Stimulated activated CD8-positive, alpha-beta memory T cell treated with anti-CD3 and anti-CD28 coated beads, Interleukin-4, amount 100 ng/mL, for 48 hours (primary cell): ENCODE measurements around the gene CPEB1.
A peak's percentile ranks its signal among the peaks of the same experiment; 100 is the strongest.
"Not testable (repeated sequence)": the region's sequence is repeated elsewhere in the genome, so short reads cannot be mapped to it uniquely, and the experiment has no call there.

ENCODE experiments used
- DNase-seq: peaks from one replicate; pipeline ENCODE4 v3.0.0-alpha.2; 2020

CPEB1 gene

DNA sequence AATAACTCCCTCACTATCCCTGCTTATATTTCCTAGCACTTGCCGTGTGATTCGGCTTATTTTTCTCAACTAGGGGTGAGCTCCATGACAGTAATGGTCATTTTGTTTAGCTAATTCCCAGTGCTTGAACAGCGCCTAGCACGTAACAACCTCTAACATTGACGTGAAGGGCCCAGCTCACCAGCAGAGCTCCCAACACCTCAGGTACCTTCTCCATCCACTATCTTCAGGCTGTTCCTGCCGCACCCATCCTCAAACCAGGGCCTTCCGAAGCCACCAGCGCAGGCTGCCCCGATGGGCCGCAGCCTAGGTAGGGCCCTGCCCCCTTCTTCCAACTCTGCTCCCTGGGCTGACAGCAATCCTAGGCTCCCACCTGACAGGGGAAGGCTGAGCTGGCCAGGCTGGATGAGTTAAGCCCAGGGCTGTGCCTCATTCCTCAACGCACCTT is 106.2 kb downstream of the CPEB1 start:
- DNase-seq, result peak; percentile 37

DNA sequence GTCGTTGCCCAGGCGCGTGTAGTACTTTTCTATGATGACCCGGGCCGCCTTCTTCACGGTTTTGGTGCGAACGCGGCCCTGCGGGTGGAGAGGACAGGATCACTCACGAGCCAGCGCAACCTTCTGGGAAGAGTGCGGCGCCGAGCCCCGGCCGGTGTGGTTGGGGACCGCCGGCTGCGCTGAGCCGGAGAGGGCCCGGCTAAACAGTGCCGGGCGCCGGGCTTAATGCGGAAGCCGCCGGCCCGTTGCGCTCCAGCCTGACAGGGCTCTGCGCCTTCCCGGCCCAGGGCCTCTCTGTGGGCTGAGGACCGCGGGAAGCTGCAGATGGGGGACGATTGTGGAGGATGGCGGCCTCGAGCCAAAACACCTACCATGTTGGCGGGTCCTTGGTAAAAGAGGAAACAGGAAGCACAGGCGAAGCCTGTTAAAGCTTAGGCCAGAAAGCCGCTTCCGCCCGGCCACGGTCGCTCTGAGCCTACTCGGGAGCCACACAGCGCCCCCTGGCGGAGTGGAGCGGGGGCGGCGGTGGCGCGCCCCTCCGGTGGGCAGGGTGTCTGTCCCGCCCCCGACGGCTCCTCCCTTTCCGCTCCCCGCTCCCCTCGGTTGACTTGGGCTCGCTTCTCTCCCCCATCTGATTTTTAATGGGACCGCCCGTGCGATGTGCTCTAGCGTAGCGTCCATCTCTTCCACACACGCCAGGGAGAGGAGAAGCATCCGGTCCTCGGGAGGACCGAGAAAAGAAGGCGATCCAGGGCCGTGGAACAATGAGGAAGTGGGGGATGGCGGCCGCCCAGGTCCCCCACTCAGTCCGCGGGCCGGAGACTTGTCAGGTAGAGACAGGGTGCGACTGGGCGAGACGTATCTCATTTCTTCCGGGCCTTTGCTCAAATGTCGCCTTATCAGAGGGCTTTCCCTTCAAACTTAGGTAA is 106.8 kb downstream of the CPEB1 start, which contains the start of gene RPS17:
Gene RPS17, minus strand, starts transcription at position 403 of the 929 bp plus-strand sequence. Its CDS starts 29 bp downstream, at position 374.
- peak; percentile 99 for DNase-seq

DNA sequence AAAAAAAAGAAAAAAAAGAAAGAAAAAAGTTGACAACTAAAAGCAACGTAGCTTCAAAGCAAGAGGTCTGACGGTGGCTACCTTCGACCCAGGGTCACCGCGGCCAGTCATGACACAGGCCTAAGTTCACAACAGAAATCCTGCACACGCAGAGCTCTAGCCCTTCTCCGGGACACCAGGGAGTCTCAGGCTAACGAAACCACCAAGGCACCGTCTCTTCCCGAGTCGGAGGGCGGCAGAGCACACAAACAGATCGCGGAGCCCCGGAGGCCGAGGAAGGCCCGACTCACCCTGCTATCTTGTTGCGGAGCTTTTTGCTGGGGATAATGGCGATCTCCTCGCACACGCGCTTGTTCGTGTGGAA is 107.5 kb downstream of the CPEB1 start:
- DNase-seq, result peak; percentile 44

DNA sequence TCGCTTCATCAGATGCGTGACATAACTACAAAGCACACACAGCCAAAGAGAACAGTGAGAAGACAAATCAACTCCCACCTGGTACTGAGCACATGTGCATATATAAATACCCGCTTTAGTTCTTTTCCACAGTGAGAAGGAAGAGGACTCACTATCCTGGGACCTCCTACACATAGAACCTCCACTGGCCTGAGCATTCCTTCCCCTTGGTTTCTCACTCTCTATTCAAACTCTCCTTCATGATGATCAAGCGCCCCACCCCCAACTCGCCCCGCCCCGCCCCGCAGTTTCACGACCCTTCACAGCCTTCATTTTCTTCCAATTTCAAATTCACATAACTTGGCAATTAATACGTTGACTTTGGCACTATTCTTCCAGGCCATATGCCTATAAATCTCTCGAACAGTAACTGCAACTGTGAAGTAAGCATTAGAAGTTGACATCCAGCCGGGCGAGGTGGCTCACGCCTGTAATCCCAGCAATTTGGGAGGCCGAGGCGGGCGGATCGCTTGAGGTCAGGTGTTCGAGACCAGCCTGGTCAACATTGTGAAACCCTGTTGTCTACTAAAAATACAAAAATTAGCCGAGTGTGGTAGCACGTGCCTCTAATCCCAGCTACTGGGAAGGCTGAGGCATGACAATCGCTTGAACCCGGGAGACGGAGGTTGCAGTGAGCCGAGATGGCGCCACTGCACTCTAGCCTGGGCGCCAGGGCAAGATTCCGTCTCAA is 108.0 kb downstream of the CPEB1 start:
- DNase-seq, result peak; percentile 40

DNA sequence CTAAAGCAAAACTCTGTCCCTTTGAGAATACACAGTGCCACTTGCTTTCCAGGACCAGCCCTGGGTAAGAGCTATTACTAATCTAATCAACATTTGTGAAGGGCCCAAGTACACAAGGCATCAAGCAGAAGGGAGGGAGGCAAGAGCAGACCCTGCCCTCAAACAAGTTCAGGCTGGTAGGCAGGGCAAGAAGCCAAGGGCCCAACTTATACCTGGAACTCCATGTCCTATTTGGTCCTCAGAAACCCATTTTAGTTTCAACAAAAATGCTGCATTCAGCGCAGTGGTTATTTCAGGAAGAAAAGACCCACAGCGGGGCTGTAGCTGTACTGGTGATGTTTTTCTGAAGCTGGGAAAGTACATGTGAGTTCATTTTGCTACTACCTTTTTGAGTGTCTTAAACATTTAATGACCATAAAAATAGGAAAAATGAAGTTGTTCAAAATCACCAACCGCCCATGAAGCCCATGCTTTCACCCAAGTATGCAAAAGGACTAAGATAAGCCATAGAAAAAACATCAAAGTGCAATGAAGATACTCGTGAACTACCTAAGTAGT is 109.7 kb downstream of the CPEB1 start:
- no peak for DNase-seq

DNA sequence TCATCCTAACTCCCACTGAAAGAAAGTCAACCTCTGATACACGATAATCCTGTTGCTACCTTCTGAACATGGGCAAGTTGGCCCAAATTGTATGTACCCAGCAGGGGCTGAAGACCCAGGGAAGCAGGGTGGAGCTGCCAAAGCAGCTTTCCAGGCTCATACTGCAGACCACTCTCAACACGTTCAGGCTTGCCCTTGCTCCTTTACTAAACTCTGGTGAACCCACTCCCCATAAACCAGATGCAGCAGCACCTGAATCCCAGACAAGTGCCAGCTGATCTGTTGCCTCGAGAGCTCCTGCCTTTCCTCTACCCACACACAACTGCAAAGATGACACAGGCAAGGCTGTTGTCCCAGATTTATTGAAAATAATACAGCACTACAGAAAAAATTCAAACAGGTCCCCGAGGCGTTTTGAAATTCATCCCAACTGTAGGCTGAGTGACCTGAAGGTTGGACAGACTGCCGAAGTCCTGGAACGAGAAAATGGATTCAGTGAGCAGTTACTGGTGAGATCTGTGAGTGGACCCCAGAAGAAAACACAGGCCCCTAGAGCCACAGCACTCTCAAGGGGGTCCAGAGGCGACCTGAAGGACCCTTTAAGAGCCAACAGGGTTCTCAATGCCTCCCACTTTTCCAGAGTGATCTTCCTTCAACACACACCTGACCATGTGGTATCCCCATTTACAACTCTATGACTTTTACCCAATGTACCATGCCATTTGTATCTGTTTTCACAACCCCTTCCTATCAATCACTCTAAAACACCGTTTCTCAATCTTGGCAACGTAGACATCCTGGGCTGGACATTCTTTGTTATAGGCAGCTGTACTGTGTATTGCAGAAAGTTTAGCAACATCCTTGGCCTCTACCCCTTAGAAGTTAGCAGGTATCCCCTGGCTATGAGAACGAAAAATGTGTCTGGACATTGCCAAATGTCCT is 110.5 kb downstream of the CPEB1 start:
- DNase-seq, result no peak

DNA sequence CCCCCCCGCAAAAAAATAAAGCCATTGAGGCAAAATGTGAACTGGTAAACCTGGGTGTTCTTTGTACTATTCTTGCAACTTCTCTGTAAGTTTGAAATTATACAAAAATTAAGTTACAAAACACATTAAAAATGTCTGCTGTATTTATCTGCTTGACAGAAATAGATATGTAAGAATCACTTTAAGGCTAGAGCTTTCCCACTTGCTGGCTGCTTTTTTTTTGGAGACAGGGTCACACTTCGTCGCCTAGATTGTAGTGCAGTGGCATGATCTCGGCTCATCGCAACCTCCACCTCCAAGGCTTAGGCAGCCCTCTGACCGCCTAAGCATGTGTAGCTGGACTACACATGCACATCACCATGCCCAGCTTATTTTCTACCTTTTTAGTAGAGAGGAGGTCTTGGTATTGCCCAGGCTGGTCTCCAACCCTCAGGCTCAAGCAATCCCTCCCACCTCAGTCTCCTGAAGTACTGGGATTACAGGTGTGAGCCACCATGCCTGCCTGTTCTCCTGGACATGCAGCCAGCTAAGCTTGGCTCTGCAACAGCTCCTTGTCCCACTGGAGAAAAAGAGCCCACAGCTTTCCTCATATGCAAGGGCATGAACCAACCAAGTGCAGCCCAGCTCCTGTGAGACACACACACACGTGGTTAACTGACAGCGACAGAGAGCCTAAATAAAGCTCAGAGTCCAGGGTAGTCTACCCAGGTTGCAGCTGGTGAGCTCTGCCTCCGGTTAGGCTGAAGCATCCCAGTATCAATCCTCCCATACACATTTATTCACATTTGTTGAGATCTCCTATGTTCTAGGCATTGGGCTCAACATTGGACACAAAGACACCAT is 111.4 kb downstream of the CPEB1 start:
- peak; percentile 34 for DNase-seq

DNA sequence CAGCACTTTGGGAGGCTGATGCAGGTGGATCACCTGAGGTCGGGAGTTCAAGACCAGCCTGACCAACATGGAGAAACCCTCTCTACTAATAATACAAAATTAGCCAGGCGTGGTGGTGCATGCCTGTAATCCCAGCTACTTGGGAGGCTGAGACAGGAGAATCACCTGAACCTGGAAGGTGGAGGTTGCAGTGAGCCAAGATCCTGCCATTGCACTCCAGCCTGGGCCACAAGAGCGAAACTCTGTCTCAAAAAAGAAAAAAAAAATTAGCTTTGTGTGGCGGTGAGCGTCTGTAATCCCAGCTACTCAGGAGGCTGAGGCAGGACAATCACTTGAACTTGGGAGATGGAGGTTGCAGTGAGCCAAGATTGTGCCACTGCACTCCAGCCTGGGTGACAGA is 112.0 kb downstream of the CPEB1 start:
- not testable (repeated sequence) for DNase-seq

DNA sequence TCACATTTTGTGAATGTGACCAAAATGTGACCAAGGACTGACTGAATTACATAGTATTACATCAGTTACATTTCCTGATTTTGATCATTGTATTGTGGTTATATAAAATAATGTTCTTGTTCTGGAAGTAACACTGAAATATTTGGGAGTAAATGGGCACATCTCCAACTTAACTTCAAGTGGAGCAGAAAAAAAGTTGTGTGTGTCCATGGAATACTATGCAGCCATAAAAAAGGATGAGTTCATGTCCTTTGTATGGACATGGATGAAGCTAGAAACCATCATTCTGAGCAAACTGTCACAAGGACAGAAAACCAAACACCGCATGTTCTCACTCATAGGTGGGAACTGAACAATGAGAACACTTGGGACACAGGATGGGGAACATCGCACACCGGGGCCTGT is 112.7 kb downstream of the CPEB1 start:
- not testable (repeated sequence) for DNase-seq

DNA sequence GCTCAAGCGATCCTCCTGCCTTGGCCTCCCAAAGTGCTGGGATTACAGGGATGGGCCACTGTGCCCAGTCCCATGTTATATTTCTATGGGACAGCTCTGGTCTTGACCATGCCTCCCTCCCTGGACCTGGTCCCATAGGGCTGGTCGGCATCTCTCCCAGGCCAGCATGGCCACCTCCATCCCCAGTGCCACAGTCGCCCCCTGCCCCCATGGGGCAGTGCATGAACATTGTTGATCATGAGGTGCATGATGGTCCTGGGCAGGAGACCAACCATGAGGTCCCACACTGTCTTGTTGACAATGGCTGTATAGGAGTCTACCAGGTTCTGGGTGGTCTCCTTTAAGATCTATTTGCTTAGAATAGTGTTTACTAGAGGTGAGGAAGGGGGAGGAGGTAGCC is 113.4 kb downstream of the CPEB1 start:
- DNase-seq, result no peak

DNA sequence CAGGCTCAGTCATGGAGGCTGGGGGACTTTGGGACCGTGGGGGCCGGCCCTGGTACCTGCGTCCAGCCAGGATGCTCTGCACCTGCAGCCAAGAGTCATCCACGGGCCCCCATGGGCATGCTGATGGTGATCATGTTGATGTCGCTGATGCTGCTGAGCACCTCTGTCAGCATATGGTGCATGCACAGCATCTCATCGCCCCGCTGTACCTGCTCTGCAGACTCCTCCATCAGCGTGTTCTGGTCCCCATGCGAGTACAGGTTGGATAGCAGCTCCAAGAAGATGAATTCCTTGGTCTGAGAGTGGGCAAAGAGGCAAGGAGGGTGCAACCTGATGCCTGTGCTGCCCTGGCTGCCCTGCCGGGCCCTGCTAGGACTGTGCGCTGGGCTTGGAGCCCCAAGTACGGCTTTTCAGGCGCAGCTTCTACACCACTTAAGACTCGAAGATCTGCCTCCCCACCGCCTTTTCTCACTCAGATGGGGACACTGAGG is 114.1 kb downstream of the CPEB1 start:
- no peak for DNase-seq

DNA sequence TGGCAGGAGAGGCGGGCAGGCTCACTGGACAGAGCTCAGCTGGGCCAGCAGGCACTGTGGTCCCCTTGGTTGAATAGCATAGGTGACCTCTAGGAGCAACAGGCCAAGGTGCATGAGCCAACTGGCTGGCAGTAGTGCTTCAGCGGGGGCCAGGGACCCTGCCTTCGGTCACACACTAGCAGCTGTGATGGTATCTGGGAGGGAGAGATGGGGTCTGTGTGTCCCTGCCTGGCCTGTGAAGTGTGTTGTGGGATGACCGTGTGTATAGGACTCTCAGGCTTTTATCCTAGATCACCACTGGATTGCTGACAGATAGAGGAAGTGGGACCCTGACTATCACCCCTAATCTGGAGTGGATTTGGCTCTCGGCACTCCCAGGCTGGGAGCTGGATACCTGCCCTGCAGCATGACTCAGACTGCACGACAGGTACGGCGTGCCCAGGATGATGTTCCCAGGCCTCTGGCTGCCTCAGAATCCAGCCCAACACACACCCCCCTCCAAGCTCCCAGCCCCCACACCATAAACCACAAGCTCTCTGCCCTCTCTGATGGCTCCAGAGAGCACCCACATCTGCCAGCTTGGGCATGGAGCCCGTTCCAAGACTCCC is 114.7 kb downstream of the CPEB1 start:
- no peak for DNase-seq

DNA sequence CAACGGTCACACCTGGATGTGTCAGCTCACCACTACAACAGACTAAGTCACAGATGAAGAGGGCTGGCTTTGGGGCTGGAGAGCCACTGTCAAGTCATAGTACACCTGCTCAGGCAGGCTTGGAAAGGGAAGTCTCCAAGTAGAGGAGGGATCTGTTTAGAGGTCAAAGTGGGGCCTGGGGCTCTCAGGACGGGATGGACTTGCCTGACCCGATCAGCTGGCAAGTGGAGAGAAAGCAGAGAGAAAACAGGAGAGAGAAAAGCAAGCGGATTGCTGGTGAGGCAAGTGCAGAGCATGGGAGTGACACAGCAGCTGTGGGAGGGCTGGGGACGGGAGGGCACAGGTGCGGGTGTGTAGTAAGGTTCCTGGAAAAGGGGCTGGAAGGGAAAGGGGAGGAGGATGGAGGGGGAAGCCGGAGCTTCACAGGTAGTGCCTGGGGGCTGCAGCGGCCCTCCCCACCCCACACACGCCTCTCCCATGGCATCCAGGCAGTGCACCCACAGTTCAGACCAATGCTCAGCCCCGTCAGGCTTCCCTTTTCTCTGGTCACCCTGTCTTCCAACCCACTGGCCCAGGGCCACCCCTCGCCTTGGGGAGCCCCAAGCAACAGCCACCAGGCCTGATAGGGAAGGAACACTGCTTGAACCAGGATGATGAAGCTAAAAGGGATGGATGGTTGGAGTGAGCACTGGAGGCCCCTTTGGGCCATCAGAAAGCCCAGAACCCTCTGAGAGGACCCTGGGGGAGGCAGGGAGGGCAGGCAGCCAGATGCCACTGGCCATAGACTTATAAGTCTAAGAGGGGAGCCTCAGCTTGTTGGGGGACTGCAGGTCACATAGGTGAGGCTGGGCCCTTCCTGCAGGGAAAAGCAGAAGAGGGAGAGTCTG is 115.4 kb downstream of the CPEB1 start:
- DNase-seq, result no peak

DNA sequence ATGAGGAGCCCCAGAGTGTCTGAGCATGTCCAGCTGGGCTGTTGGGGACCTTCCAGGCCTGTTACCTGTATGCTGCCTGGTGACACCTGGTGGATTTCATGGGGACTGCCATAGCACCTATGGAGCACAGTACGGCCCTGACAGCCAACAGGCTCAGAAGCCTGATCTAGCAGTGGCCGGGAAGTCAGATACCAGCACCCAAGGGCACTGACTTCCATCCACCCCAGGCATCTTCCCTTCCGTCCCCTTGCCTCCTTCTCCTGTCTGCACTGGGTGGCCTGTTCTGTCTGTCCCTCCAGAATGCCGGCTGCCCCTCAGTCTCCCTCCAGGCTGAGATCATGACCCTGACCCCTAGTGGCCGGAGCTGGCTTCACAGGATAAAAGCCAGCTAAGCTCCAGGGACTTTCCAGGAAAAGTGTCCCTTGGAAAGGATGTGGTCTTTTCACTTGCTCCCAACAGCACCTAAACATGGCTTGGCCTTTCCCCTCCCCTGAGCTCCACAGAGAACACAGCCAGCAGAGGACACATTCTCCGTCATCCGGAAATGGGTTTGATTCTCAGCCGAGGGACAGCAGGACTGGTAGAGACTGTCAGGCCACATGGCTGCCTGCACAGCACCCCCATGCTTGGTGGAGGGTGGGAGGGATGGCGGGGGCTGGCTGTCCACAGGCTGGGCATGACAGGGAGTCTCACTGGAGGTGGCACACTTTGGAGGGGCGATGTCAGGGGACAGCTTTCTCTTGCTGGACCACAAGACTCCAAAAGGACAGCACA is 116.4 kb downstream of the CPEB1 start:
- peak; percentile 79 for DNase-seq

DNA sequence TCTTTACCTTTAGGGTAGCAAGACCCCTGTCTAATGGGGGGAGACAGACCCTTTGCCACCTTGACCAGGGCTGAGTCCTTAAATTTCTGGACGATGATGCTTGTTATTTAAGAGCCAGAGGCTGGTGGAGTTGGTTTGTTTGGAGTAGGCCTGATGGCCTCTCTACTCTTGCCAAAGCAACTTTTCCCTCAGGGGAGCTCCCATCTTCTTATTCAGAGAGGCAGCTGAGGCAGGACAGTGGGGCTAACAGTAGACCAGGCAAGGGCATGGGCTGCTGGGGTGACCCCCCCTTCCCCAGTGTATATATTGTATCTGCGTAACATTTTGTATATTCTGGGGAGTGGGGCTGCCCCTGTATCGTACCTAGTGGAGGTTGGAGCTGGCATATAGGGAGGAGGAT is 117.2 kb downstream of the CPEB1 start:
- no peak for DNase-seq

DNA sequence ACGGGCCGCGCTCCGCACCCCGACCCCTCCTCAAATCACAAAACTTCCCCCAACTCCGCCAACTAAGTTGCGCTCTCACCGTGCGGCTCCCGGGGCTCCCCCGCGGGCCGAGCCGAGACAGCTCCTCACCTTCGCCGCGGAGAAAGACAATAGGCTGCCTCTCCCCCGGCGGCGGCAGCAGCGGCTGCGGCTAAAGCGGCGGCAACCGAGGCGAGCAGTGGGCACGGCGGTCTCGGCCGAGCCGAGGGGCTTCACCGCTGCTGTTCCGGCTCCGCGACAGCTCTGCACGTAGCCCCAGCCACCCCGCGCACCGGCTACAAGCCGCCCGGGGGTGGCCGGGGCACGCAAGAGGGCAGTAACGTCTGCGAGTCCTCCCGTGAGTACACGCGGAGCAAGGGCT is 133.6 kb downstream of the CPEB1 start:
- DNase-seq, result not testable (repeated sequence)

DNA sequence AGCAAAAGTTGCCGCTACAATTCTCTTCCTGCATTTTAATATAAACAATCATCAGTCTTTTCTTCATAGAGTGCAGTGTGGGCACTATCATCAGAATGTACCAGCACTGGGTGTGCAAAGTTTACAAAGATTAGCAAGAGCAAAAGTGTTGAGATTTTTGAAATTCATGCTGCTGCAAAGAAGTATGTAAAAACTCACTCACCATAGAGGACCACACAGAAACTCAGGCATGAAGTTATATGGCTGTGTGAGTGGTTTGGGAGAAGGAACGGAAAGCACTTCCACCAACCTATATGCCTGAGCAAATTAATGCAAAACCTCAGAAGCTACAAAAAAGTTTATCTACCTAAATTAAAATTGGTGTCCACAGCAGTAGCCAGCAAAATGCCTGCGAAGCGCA is 139.5 kb downstream of the CPEB1 start:
- not testable (repeated sequence) for DNase-seq

DNA sequence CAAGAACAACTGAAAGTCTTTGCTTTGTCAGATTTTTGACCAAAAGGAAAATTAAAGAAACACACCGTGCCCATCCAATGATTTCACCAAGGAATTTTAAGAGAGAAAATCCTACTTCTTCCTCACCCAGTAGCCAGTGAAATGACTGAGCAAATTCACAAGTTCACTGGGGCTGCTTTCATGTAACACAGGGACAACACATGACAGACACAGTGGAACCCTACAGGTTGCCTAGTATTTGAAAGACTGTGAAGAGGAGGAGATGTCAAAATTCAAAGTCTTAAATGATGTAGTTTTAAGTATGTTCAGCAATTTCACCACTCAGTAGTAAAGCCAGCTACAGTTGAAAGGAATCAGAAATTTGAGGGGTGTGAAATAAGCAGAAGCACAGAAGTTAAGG is 140.1 kb downstream of the CPEB1 start:
- not testable (repeated sequence) for DNase-seq

DNA sequence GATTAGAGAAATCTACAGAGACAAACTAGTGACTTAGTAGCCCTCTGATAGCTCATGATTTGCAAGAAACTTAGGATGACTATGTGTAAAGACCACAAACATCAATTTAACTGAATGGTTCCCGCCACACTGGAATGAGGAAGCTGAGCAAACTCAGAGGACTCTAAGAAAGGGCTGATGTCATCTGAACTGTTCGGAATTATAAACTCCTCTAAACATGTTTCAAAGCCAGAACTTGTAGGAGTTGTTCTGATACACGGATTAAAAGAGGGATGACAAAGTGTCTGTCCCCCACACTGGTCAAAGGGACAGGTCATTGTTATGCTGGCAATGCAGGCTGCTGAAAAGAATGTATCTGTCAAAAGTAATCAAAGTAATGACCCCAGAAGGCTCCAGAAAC is 141.3 kb downstream of the CPEB1 start:
- DNase-seq, result not testable (repeated sequence)
